Hepatocyte (in vitro differentiated cells): Measurements from ENCODE around the gene CYP4Z1.
"Not testable (repeated sequence)": the region's sequence is repeated elsewhere in the genome, so short reads cannot be mapped to it uniquely, and the experiment has no call there.

Experiments
- EZH2 ChIP-seq: fragments of 200-600 bp; sonication (generic); IDR thresholded peaks from 2 replicates; pipeline ENCODE4 v1.6.1; 2016; ENCODE audit warnings: antibody characterized with exemption, mild to moderate bottlenecking, borderline replicate concordance
- TF ChIP-seq, protein P1 (sequence below): fragments of 200-600 bp; sonication (generic); IDR thresholded peaks from 2 replicates; pipeline ENCODE4 v1.5.1; 2016; ENCODE audit warnings: antibody characterized with exemption, mild to moderate bottlenecking; ENCODE audit not compliant: poor library complexity

- TF ChIP-seq EZH2: not testable (repeated sequence)
- TF ChIP-seq, protein P1, sequence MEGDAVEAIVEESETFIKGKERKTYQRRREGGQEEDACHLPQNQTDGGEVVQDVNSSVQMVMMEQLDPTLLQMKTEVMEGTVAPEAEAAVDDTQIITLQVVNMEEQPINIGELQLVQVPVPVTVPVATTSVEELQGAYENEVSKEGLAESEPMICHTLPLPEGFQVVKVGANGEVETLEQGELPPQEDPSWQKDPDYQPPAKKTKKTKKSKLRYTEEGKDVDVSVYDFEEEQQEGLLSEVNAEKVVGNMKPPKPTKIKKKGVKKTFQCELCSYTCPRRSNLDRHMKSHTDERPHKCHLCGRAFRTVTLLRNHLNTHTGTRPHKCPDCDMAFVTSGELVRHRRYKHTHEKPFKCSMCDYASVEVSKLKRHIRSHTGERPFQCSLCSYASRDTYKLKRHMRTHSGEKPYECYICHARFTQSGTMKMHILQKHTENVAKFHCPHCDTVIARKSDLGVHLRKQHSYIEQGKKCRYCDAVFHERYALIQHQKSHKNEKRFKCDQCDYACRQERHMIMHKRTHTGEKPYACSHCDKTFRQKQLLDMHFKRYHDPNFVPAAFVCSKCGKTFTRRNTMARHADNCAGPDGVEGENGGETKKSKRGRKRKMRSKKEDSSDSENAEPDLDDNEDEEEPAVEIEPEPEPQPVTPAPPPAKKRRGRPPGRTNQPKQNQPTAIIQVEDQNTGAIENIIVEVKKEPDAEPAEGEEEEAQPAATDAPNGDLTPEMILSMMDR: not testable (repeated sequence)
Measured at GRCh38 chr1:47107851-47108574, 41.0 kb downstream of the CYP4Z1 start.
